Stimulated activated CD8-positive, alpha-beta memory T cell treated with anti-CD3 and anti-CD28 coated beads, Interleukin-15, amount 100 ng/mL, for 48 hours (primary cell): ENCODE data around the gene SLC26A8.
"Not testable (repeated sequence)": the region's sequence is repeated elsewhere in the genome, so short reads cannot be mapped to it uniquely, and the experiment has no call there.

Source experiments
- DNase-seq, 2 donors: peaks; one replicate each; pipeline ENCODE4 v3.0.0-alpha.2; 2020; ENCODE audit warnings: low read depth in 2 of 2

SLC26A8 gene

DNA sequence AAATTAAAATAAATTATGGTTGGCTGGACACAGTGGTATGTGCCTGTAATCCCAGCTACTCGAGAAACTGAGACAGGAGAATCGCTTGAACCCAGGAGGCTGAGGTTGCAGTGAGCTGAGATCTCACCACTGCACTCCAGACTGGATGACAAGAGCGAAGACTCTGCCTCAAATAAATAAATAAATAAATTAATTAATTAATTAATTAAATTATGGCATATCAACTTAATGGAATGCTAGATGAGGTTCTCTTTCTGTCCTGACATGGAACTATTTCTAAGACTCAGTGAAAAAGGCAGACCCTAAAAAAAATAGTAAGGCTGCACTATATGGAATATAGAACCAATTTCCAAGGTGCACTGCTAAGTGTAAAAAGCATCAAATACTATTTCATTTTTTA, 108.4 kb downstream of the SLC26A8 start:
- no peak for DNase-seq

DNA sequence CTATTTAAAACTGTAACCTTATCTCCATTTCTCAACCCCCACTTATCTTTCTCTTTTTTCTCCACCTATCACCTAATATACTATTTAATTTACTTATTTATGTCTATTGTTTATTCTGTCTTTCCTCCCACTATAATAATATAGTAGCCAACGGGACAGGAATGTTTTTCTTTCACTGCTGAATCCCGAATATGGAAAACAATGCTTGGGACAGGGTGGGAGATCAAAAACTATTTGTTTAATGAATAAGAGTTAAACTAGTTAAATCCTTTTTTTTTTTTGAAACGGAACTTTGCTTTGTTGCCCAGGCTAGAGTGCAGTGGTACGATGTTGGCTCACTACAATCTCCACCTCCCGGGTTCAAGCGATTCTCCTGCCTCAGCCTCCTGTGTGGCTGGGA, 109.9 kb downstream of the SLC26A8 start:
- no peak for DNase-seq

DNA sequence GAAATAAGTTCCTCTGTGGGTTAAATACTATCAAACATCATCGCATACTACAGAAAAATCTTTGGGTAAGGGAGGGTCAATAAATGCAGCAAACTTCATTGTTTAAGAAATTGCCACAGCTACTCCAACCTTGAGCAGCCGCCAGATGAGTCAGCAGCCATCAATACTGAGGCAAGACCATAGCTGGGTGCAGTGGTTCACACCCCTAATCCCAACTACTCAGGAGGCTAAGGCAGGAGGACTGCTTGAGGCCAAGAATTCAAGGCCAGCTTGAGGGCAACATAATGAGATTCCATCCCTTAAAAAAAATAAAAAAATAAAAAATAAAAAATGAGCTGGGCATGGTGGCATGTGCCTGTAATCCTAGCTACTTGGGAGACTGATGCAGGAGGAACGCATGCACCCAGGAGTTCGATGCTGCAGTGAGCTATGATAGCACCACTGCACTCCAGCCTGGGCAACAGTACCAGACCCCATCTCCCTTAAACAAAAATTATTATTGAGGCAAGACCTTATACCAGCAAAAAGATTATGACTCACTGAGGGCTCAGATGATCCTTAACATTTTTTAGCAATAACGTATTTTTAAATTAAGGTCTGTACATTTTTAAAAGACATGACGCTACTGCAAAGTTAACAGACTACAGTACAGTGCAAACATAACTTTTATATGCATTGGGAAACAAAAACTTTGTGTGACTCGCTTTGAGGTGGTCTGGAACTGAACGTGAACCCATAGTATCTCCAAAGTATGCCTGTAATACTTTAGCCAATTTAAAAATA, 112.4 kb downstream of the SLC26A8 start:
- no peak for DNase-seq

DNA sequence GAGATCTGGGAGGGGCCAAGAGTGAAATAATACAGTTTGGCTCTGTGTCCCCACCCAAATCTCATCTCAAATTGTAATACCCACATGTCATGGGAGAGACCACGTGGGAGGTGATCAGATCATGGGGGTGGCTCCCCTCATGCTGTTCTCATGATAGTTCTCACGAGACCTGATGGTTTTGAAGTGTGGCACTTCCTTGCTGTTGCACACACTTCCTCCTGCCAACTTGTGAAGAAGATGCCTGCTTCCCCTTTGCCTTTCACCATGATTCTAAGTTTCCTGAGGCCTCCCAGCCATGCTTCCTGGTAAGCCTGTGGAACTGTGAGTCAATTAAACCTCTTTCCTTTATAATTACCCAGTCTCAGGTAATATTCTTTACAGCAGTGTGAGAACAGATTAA, 114.9 kb downstream of the SLC26A8 start:
- DNase-seq = not testable (repeated sequence)

DNA sequence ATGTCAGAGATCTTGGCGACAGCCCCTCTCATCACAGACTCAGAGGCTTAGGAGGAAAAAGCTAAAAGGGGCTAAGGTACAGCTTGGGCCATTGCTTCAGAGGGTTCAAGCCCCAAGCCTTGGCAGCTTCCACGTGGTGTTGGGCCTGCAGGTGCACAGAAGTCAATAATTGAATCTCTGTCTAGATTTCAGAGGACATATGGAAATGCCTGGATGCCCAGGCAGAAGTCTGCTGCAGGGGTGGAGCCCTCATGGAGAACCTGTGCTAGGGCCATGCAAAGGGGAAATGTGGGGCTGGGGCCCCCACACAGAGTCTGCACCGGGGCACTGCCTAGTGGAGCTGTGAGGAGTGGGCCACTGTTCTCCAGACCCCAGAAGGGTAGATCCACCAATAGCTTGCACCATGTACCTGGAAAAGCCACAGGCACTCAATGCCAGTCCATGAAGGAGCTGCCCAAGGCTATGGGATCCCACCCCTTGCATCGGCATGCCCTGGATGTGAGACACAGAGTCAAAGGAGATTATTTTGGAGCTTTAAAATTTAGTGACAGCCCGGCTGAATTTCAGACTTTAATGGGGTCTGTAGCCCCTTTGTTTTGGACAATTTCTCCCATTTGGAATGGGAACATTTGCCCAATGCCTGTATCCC, 115.6 kb downstream of the SLC26A8 start:
- not testable (repeated sequence) for DNase-seq

DNA sequence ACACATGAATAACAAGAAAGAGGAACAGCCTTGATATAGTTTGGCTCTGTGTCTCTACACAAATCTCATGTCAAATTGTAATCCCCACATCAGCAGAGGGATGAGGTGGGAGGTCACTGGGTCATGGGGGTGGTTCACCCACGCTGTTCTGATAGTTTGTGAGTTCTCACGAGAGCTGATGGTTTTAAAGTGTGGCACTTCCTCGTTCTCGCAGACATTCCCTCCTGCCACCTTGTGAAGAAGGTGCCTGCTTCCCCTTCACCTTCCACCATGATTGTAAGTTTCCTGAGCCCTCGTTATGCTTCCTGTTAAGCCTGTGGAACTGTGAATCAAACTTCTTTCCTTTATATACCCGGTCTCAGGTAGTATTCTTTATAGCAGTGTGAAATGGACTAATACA, 116.7 kb downstream of the SLC26A8 start:
- DNase-seq = no peak

DNA sequence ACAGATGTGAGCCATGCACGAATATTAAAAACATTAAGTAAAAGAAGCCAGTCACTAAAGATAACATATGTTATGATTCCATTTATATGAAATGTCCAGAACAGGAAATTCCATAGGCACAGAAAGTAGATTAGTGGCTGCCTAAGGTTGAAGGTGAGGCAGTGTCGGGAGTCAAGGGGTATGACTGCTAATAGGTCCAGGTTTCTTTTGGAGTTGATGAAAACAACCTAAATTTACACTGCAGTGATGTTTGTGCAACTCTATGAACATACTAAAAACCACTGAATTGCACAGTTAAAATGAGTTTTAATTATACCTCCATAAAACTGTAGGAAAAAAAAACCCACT, 118.0 kb downstream of the SLC26A8 start:
- no peak for DNase-seq

DNA sequence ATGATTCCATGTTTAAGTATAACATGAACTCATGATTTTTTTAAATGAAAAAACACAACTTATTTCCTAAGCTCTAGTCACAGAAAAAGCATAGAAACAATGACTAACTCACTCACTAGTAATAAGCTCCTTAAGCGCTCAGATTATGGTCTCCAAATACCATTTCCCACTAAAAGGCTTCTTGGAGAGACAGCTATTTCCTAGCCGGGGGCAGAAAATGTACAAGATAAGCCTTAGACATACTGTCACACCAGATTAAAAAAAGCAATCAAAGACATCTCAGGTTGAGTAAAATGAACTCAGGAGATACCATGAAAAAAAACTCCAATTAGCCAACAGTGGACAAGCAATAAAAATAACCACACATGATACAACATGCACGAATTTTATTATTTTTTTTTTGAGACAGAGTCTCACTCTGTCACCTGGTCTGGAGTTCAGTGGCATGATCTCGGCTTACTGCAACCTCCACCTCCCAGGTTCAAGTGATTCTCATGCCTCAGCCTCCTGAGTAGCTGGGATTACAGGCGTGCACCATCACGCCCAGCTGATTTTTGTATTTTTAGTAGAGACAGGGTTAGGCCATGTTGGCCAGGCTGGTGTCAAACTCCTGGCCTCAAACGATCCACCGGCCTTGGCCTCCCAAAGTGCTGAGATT, 118.5 kb downstream of the SLC26A8 start:
- DNase-seq = no peak

DNA sequence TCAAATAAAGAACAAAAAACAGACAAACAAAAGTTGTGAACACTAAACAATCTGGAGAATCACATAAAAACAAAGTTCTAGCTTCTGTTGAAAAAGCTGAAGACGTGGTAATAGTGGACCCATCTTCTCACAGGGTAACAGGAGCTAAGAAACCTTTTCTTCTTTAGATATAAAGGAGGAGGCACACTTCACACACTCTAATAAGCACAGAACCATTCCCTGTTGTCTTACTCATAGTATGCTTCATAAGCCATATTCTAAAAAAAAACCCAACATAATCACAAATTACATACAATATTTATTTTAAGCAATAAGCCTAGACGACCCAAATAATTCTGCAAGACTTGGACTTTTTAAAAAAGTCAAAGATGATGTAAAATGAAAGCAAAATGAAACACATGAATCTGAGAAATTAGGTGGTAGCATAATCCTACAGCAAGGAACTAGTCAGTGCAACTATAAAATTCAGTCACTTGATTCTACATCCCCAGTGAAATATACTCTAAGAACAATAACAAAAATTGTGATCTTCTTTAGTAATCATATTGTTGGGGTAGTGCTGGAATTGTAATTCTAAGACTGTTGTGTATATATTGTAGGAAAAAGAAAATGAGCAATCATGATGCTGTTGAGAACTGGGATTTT, 119.2 kb downstream of the SLC26A8 start:
- DNase-seq = no peak

DNA sequence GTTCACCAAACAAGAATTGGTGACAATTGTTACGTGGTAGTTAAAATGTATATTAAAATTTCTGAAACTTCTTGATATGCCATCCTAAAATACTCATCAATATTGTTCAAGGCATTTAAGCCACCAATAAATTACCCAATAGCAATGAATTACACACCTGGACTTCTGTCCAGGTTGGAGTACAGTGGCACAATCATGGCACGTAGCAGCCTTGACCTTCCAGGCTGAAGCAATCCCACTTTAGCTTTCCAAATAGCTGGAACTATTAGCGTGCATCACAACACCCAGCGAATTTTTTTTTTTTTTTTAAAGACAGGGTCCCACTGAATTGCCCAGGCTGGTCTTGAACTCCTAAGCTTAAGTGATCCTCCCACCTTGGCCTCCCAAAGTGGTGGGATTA, 120.8 kb downstream of the SLC26A8 start:
- DNase-seq = no peak

DNA sequence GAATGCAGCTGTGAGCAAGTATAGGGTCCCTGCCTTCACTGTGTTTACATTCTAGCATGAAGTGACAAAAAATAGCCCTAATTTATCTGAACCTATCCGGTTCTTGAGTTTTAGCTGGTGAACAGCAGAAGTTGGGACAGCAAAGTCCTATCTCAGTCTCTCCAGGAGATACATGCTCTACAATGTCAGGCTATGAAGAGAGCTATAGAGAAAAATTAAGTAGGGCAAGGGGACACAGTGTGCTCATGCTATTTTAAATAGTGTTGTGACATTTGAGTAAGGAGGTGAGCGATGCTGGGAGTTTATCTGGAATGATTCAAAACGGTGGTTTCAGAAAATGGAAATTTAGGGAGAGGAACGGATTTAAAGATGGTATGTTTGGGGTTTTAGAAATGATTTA, 124.0 kb downstream of the SLC26A8 start:
- no peak for DNase-seq

DNA sequence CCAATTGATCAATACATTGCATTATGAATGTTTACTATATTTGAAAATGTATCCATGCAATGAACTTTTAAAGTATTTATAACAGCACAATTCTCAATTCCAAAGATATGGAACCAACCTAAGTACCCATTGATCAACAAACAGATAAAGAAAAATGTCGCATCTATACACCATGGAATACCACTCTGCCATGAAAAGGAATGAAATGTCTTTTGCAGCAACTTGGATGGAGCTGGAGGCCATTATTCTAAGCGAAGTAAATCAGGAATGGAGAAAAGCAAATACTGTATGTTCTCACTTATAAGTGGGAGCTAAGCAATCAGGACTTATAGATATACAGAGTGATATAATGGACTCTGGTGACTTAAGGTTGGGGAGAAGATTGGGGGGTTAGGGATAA, 126.4 kb downstream of the SLC26A8 start:
- no peak for DNase-seq

DNA sequence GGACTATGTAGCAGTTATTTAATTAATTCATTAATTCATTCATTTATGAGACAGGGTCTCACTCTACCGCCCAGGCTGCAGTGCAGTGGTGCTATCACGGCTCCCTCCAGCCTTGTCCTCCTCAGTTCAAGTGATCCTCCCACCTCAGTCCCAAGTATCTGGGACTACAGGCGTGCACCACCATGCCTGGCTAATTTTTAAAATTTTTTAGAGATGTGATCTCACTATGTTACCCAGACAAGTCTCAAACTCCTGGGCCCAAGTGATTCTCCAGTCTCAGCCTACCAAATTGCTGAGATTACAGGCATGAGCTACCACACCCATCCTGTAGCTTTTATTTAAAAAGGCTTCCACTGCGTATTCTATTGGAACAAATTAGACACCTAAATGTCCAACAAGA, 127.0 kb downstream of the SLC26A8 start:
- DNase-seq = no peak

DNA sequence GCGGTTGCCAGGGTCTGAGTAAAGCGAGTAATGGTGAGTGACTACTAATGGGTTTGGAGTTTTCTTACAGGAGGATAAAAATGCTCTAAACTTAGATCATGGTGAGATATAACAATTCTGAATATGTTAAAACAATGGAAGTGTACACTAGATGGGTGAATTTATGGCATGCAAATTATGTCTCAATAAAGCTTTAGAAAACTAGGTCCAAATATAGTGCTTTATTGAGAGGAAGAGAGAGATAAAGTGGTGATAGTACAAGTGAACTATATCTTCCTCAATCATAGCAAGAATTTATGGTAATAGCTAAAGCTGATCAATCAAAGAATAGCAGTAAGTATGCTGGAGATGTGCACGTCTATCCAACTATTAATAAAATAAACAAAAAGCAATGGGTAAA, 127.4 kb downstream of the SLC26A8 start:
- DNase-seq = no peak

DNA sequence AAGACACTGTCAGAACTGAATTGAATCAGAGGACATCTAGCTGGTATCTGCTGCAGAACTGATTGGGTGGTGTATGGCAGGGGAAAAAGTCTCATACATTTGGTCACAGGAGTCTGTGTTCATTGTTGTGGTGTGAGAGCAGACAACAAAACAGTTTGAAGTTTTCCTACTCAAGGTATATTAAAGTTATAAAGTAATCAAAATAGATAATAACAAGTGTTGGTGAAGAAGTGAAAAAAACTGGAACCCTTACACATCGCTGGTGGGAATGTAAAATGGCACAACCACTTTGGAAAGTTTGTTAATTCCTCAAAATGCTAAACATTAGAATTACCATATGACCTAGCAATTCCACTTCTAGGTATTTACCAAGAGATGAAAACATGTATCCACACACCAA, 128.2 kb downstream of the SLC26A8 start:
- no peak for DNase-seq

DNA sequence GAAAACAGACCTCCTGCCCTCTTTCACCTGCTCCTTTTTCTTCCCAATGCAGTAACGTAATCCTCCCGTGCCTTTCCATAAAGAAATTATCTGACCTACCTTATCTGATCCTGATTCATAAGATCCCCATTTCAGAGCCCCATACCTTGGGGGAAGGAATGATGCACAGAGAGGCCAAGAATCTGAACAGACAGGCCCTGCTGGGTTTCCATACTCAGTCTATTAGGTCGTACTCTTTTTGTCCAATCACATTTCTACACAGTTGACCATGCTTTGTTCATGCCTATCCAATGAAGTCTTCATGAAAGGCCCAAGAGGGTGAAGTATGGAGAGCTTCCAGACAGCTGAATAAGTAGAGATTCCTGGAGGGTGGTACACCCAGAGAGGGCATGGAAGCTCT, 128.9 kb downstream of the SLC26A8 start:
- DNase-seq = no peak

DNA sequence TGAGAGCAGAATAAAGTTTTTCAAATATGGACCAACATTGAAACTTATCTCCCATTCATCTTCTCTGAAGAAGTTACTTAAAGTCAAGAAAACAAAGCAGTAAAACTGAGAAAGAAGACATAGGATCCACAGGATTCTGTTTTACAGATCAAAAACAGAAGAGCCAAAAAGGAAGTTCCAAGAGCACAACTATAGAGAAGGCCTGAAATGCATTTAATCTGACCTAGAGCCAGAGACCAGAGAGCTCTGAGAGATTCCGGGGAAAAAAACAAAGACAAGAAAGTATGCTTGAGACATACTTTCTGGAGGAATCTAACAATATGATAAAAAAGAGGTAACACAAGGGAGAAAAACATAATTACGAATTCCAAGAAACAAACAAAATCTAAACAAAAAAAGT, 129.7 kb downstream of the SLC26A8 start:
- DNase-seq = no peak
